GM18505 (cell line): ENCODE results near the gene LGALS12.
"Not testable (repeated sequence)": the region's sequence is repeated elsewhere in the genome, so short reads cannot be mapped to it uniquely, and the experiment has no call there.

Experiments used
- ATAC-seq: cut with Tn5 transposase; IDR thresholded peaks from one replicate; pipeline ENCODE4 v1.9.1; 2021; ENCODE audit not compliant: unreplicated experiment
- POLR2A ChIP-seq: IDR thresholded peaks from 4 replicates; pipeline ENCODE4 v1.6.1; 2011; ENCODE audit warnings: borderline replicate concordance; ENCODE audit not compliant: insufficient read depth, insufficient read length; ENCODE audit errors: extremely low read depth

Gene LGALS12

GRCh38 chr11:63510360-63511047, 4.6 kb downstream of the LGALS12 start:
- ATAC-seq: no peak
- TF ChIP-seq POLR2A: no peak

GRCh38 chr11:63511048-63511748, 5.3 kb downstream of the LGALS12 start:
- no peak for TF ChIP-seq POLR2A
- no peak for ATAC-seq

- no peak for ATAC-seq
Measured at GRCh38 chr11:63512816-63513215, 6.9 kb downstream of the LGALS12 start.

GRCh38 chr11:63516109-63516508, 10.2 kb downstream of the LGALS12 start:
- no peak for ATAC-seq
- TF ChIP-seq POLR2A: no peak

More at GRCh38 chr11:63512816-63513215, 6.9 kb downstream of the LGALS12 start:
- TF ChIP-seq POLR2A: no peak

GRCh38 chr11:63517156-63517555, 11.3 kb downstream of the LGALS12 start:
- ATAC-seq: no peak

GRCh38 chr11:63518548-63518947, 12.7 kb downstream of the LGALS12 start:
- no peak for TF ChIP-seq POLR2A
- ATAC-seq: no peak

More at GRCh38 chr11:63517156-63517555, 11.3 kb downstream of the LGALS12 start:
- TF ChIP-seq POLR2A: no peak

GRCh38 chr11:63520606-63521170, 14.8 kb downstream of the LGALS12 start:
- TF ChIP-seq POLR2A: no peak
- no peak for ATAC-seq

GRCh38 chr11:63521896-63522295, 16.0 kb downstream of the LGALS12 start:
- ATAC-seq: no peak
- TF ChIP-seq POLR2A: no peak

GRCh38 chr11:63523151-63523550, 17.3 kb downstream of the LGALS12 start:
- no peak for ATAC-seq
- TF ChIP-seq POLR2A: no peak

GRCh38 chr11:63527667-63528066, 21.8 kb downstream of the LGALS12 start:
- no peak for ATAC-seq
- TF ChIP-seq POLR2A: no peak

- ATAC-seq: not testable (repeated sequence)
Measured at GRCh38 chr11:63528156-63528555, 22.3 kb downstream of the LGALS12 start.

GRCh38 chr11:63528729-63529278, 22.9 kb downstream of the LGALS12 start:
- ATAC-seq: not testable (repeated sequence)

- not testable (repeated sequence) for ATAC-seq
Measured at GRCh38 chr11:63529373-63529772, 23.5 kb downstream of the LGALS12 start.

- ATAC-seq: no peak
- no peak for TF ChIP-seq POLR2A
Measured at GRCh38 chr11:63530021-63530420, 24.1 kb downstream of the LGALS12 start.

GRCh38 chr11:63531074-63531792, 25.3 kb downstream of the LGALS12 start:
- ATAC-seq: peak; percentile 87
